ENCODE data around the gene LAIR1.
"Not testable (repeated sequence)": the region's sequence is repeated elsewhere in the genome, so short reads cannot be mapped to it uniquely, and the experiment has no call there.

The LAIR1 gene

DNA sequence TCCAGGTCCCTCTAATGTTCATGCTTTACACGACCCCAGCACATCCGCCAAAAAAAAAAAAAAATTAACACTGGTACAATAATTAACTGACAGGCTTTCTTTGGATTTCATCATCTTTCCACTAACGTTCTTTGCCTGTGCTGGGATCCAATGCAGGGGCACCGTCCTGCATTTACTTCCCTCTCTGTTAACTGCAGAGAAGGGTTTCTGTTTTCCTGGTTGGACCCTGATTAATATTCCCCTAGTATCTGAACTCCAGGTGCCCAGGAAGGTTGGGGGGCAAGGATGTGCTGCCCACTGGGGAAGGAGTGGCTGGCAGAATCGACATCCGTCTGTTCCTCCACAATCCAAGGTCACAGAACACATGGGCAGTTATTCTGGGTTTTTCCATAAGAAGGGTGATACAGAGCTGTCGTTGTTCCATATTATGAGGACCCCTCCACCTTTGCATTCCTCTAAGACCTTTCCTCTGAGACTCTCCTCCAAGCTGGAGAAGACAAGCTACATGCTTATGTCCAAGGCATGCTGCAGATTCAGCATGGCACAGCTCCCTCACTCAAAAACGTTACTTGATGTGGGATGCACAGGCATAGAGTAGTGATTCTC, 4.5 kb upstream of the LAIR1 start:
- H3K27ac Mint-ChIP-seq = peak overlapping the region; percentile 79

DNA sequence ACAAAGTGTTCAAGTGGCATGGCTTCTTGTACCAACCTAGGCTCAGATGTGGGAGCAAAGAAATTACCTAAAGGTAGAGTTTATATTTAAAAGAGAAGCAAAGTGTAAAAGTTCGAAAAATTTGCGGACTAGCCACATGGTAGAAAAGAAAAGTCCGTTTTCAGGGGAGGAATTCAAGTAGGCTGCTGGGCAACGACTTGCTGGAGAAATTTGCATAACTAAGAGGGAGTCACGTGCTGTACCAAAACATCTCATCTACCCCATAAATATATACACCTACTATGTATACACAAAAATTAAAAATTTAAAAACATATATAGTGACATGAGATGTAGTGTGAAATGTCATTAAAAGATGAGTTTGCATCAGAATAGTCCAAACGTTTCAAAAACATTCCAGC, 2.1 kb upstream of the LAIR1 start:
- Mint-ChIP-seq H3K9me3 (no peaks in the 10 kb centered on the region), H3K27me3 (peaks cover 11% of the 10 kb centered on the region), H3K4me3 (no peak overlapping the region), H3K4me1 (ENCODE audit: low read depth) (peaks cover 82% of the 10 kb centered on the region), H3K27ac (no peak overlapping the region), H3K36me3 (ENCODE audit: low read depth) (no peaks in the 10 kb centered on the region)

More for the DNA sequence above, 4.5 kb upstream of the LAIR1 start:
- H3K4me1 Mint-ChIP-seq (ENCODE audit: low read depth) = peaks cover 78% of the 10 kb centered on the region
- peak overlapping the region; percentile 84 for H3K4me3 Mint-ChIP-seq
- H3K36me3 Mint-ChIP-seq (ENCODE audit: low read depth) = no peaks in the 10 kb centered on the region
- H3K9me3 Mint-ChIP-seq = no peaks in the 10 kb centered on the region
- peaks cover 11% of the 10 kb centered on the region for H3K27me3 Mint-ChIP-seq

DNA sequence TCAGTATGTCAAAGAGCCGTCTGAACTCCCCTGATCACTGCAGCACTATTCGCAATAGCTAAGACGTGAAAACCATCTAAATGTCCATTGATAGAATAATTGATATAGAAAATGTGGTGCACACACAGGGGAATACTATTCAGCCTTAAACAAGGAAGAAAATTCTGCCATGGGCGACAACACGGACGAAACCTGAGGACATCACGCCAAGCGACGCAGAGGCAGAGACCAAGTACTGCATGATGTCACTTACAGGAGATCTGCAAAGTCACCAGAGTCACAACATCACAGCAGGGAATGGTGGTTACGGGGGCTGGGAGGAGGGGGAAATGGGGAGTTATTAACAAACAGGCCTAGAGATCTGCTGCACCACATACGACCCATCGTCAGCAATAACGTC, 1.1 kb upstream of the LAIR1 start:
- H3K9me3 Mint-ChIP-seq; H3K36me3 Mint-ChIP-seq (ENCODE audit: low read depth); H3K4me3 Mint-ChIP-seq; H3K27me3 Mint-ChIP-seq: not testable (repeated sequence)
- peak overlapping the region; percentile 26 for H3K27ac Mint-ChIP-seq
- peaks cover 84% of the 10 kb centered on the region for H3K4me1 Mint-ChIP-seq (ENCODE audit: low read depth)

DNA sequence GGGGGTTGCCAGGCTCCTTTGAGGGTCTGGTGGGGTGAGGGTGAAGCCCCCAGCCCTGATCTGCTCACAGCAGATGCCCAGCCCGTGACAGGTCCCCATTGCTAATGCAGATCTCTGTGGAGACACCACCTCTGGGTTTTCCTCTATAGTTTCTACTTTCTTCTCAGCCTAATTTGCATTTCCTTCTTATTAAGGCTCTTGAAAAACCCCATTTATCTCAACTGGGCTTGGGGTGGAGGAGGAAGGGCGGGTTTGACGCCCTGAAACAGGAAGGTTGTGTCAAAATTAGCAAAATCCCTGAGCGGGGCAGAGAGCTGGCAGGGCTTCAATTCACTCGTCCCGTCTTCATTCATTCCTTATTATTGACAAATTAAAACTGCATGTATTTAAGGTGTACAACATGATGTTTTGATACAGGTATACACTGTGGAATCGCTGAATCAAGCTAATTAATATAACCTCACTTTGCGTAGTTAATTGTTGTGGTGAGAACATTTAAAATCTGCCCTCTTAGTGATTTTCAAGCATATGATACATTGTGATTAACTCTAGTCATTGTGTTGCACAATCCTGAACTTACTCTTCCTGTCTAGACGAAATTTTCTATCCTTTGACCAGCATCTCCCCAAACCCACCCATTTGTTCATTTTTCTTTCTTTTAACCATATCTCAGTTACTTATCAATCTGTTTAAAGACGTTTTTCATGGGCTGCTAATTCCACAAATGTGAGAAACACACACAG, 2.9 kb downstream of the LAIR1 start:
- H3K4me1 Mint-ChIP-seq (ENCODE audit: low read depth) = peaks cover 60% of the 10 kb centered on the region
- H3K36me3 Mint-ChIP-seq (ENCODE audit: low read depth); H3K27me3 Mint-ChIP-seq; H3K9me3 Mint-ChIP-seq: not testable (repeated sequence)
- H3K4me3 Mint-ChIP-seq = peak overlapping the region; percentile 88
- H3K27ac Mint-ChIP-seq = peak overlapping the region; percentile 40

DNA sequence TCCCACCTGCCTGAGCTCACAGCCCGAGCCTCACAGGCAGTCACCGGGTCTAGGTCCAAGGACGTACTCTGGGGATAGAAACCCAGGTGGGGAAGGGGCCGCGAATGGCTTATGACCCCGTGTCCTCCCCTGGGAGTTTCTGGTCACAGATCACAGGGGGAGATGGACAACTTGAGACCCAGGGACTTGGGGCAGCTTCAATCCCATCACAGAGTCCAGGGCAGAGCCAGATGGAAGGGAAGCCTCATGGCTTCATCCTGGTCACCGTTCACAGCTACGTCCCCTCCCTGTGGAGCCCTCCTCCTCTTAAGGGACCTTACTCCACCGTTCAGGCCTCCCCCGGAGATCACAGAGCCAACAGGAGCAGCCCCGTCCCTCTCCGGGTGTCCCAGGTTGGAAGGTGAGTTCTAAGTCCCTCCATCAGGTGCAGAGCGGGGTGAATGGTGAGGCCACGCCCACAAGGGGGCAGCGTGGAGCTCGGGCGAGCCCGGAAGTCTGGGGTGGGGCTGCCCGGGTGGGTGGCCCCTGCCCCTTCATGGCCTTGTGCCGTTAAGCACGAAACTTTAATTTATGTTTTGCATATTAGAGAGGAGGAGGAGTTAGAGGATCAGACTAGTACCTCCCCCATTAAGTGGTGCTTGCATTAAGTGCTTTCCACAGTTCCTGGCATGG, 5.4 kb downstream of the LAIR1 start:
- H3K9me3 Mint-ChIP-seq; H3K27ac Mint-ChIP-seq; H3K27me3 Mint-ChIP-seq; H3K36me3 Mint-ChIP-seq (ENCODE audit: low read depth); H3K4me3 Mint-ChIP-seq: not testable (repeated sequence)
- peaks cover 40% of the 10 kb centered on the region for H3K4me1 Mint-ChIP-seq (ENCODE audit: low read depth)

DNA sequence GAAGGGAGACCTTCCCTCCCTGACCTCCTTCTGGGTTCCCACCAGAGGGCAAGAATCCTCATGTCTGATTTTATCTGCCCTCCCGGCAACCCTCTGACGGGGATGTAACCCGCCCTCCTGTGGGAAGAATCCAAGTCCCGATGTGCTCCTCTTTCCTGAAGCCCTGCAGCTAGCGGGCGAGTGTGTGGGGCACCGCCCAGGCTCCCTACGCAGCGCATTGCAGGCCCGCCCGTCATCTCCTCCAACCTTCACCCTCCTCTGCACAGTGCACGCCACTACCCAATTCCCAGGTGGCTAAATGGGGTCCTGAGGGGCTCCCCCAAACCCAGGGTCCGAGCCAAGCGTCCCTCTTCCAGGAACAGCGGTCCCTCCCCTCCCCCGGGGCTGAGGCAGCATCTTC, 7.3 kb downstream of the LAIR1 start:
- Mint-ChIP-seq H3K4me1 (ENCODE audit: low read depth) (peaks cover 26% of the 10 kb centered on the region), H3K9me3 (no peaks in the 10 kb centered on the region), H3K4me3 (no peak overlapping the region), H3K27ac (no peak overlapping the region), H3K27me3 (no peaks in the 10 kb centered on the region), H3K36me3 (ENCODE audit: low read depth) (peaks cover 4% of the 10 kb centered on the region)

DNA sequence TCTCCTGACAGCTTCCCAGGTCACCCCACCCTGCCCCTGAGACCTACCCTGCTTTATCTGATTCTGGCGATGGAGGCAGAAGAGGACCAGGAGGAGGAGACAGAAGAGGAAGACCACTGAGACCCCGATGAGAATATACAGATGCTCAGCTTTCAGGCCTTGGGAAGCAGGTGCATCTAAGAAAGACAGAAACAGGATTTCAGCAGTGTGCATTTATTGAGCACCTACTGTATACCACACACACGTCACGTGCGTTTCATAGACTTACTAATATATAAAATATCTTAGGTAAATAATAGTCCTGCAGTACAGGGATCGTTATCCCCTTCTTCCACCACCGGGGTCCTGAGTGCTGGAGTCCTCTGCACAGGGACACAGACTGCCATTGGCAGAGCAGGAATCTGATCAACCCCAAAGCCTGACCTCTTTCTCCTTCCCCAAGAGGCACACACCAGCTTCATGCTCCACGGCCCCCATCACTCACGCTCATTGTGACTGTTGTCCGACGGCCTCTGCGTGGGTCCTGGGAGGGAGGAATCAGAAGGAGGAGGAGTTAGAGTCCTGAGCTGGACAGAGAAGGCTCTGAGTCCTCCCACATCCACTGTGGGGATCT, 8.2 kb downstream of the LAIR1 start:
- H3K4me3 Mint-ChIP-seq = no peak overlapping the region
- H3K36me3 Mint-ChIP-seq (ENCODE audit: low read depth) = peaks cover 4% of the 10 kb centered on the region
- H3K4me1 Mint-ChIP-seq (ENCODE audit: low read depth) = peaks cover 25% of the 10 kb centered on the region
- H3K27me3 Mint-ChIP-seq = no peaks in the 10 kb centered on the region
- no peak overlapping the region for H3K27ac Mint-ChIP-seq
- no peaks in the 10 kb centered on the region for H3K9me3 Mint-ChIP-seq

DNA sequence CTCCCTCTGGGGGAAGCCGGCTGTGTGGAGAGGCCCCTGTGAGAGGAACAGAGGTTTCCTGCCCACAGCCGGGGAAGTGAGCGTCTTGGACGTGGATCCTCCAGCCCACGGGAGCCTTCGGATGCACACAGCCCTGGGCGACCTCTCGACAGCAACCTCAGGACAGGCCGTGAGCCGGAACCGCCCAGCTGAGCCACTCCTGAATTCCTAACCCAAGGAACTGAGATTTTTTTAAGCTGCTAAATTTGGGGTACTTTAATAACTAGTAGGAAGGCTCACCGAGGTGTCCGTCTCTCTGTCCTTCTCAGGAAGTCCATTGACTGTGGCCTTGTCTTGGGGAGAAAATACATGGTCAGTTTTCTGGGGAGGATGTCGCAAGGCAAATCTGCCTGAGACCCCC, 9.1 kb downstream of the LAIR1 start:
- Mint-ChIP-seq H3K27me3 (no peaks in the 10 kb centered on the region), H3K27ac (no peak overlapping the region), H3K4me3 (no peak overlapping the region), H3K36me3 (ENCODE audit: low read depth) (peaks cover 4% of the 10 kb centered on the region), H3K4me1 (ENCODE audit: low read depth) (peaks cover 24% of the 10 kb centered on the region), H3K9me3 (no peaks in the 10 kb centered on the region)

DNA sequence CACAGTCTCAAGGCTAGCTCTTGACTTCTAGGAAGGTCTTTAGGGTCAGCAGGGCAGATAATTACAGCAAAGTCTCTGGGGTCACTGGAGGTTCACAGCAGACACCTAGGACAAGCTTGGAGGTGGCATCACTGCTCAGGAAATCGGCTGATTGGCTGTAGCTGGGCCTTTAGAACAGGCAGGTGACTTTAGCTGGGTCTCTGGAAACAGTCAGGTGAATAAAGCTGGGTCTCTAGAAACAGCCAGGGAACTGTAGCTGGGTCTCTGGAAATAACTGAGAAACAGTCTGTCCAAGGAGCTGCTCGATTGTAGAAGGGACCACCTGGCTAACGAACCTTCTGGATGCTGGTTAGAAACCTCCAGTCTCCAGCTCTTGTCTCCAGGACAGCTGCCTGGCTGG, 10.0 kb downstream of the LAIR1 start:
- Mint-ChIP-seq H3K36me3 (ENCODE audit: low read depth) (peaks cover 4% of the 10 kb centered on the region), H3K9me3 (no peaks in the 10 kb centered on the region), H3K4me1 (ENCODE audit: low read depth) (peaks cover 20% of the 10 kb centered on the region), H3K27ac (no peak overlapping the region), H3K4me3 (no peak overlapping the region), H3K27me3 (no peaks in the 10 kb centered on the region)

DNA sequence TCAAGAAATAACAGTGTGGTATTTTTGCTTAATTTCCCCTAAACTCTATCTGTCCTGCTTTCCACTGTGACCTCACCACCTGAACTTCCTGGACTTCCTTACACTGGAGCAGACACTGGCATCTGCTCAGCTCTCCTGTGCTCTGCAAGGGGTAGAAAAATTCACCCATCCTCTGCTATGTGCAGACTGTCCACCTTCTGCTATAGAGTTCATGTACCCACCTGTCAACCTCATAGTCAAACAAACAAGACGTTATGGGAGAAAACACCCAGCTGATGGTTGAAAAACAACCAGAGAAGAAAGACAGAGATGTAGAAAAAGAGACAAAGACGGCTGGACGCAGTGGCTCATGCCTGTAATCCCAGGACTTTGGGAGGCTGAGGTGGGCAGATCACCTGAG, 12.2 kb downstream of the LAIR1 start:
- peaks cover 4% of the 10 kb centered on the region for H3K36me3 Mint-ChIP-seq (ENCODE audit: low read depth)
- no peak overlapping the region for H3K4me3 Mint-ChIP-seq
- peaks cover 26% of the 10 kb centered on the region for H3K4me1 Mint-ChIP-seq (ENCODE audit: low read depth)
- H3K27me3 Mint-ChIP-seq = no peaks in the 10 kb centered on the region
- H3K27ac Mint-ChIP-seq = peak overlapping the region; percentile 69
- H3K9me3 Mint-ChIP-seq = no peaks in the 10 kb centered on the region

DNA sequence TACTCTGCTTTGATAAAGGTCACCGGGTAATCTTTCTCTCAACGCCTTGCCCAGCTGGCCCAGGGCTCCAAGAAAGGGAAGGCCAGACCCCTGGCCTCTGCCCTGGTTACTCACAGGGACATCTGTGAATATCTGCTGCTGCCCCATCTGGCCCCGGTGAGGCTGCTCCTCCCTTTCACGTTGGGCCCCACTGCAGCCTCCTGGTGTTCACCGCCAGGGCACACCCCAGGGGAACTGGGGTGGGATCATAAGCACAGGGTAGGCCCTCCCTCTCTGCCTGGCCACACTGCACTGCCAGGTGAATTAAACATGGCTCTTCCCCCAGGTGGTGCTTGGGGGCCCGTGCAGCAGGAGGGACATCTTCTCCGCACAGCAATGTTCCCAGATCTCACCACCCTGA, 12.7 kb downstream of the LAIR1 start:
- Mint-ChIP-seq H3K4me3 (no peak overlapping the region), H3K36me3 (ENCODE audit: low read depth) (peaks cover 4% of the 10 kb centered on the region), H3K4me1 (ENCODE audit: low read depth) (peaks cover 31% of the 10 kb centered on the region), H3K27ac (no peak overlapping the region), H3K27me3 (no peaks in the 10 kb centered on the region), H3K9me3 (no peaks in the 10 kb centered on the region)

DNA sequence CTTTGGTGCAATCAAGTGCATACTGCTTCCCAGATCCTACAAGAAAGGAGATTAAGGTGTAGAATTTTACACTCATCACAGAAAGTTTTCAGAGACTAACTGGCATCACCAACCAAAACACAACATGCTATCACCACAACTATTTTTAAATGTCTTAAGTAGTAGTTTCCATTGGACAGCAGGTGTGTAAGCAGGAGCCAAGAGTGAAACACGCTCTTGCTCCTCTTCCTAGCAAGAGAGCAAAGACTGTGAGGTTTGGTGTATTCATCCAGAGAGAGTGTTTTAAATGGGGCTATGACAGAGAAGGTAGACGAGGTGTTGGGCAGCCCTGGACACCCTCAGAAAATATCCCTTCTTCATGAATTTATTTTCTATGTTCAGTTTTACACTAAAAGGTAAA, 13.3 kb downstream of the LAIR1 start:
- H3K27me3 Mint-ChIP-seq = no peaks in the 10 kb centered on the region
- no peak overlapping the region for H3K4me3 Mint-ChIP-seq
- H3K36me3 Mint-ChIP-seq (ENCODE audit: low read depth) = peaks cover 4% of the 10 kb centered on the region
- peaks cover 36% of the 10 kb centered on the region for H3K4me1 Mint-ChIP-seq (ENCODE audit: low read depth)
- no peaks in the 10 kb centered on the region for H3K9me3 Mint-ChIP-seq
- H3K27ac Mint-ChIP-seq = no peak overlapping the region

DNA sequence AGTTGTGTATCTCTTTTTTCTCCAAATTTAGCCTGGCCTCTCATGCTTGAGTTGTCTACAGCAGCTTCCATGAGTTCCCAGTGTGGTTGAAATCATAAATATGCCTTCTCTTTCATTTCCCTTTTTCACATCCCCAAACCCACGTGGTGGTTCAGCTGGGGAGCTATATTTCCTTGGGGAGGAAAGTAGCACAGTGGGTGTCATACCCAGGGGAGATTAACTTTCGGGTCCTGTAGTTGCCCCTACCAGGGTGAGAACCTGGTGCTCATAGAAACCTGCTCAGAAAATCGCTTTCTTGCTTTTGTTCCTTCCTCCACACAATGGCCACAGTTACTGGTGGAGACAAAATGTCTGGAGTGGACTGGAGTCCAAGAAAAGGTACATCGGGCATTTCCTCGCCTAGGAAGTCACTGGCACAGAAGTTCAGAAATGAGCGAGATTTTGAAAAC, 18.8 kb downstream of the LAIR1 start:
- no peak overlapping the region for H3K27ac Mint-ChIP-seq
- H3K9me3 Mint-ChIP-seq = no peaks in the 10 kb centered on the region
- peaks cover 26% of the 10 kb centered on the region for H3K4me1 Mint-ChIP-seq (ENCODE audit: low read depth)
- no peaks in the 10 kb centered on the region for H3K36me3 Mint-ChIP-seq (ENCODE audit: low read depth)
- H3K4me3 Mint-ChIP-seq = no peak overlapping the region
- no peaks in the 10 kb centered on the region for H3K27me3 Mint-ChIP-seq

DNA sequence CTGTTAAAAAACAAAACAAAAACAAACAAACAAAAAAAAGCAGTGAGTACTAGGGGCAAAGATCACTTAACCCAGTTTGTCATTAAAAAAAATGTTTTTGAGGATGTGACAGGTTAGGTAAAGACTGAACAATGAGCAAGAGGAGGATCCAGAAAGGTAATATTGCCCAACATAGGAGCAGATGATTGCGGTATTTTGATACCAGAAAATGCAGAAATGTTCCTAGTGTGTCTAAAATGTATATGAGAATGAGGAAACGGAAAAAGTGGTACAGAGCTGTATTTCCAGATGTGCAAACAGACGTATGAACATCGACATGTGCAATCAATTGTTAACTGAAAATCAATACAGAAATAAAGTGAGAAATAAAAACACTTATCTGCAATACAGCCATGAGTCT, 20.9 kb downstream of the LAIR1 start:
- H3K4me3 Mint-ChIP-seq = no peak overlapping the region
- peaks cover 30% of the 10 kb centered on the region for H3K4me1 Mint-ChIP-seq (ENCODE audit: low read depth)
- H3K27ac Mint-ChIP-seq = no peak overlapping the region
- H3K9me3 Mint-ChIP-seq = no peaks in the 10 kb centered on the region
- no peaks in the 10 kb centered on the region for H3K27me3 Mint-ChIP-seq
- H3K36me3 Mint-ChIP-seq (ENCODE audit: low read depth) = no peaks in the 10 kb centered on the region

DNA sequence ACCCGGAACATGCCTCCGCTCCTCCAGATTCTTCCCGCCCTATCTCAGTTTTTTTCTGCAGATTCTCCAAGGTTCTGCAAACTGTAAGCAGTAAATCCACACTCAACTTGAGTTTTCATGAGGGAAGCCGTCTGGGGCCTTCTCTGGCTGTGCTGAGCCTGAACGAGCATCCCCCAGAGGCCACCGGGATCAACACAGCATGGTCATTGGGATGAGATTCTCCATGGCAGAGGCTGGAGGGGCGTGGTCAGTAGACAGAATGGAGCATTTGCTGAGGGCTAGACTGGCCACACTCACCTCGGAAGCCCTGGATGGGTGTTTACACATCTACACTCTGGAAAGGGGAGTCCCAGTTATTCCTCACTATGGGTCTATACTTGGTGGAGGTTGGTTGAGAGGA, 23.4 kb downstream of the LAIR1 start:
- Mint-ChIP-seq H3K27ac (no peak overlapping the region), H3K9me3 (no peaks in the 10 kb centered on the region), H3K4me1 (ENCODE audit: low read depth) (peaks cover 14% of the 10 kb centered on the region), H3K36me3 (ENCODE audit: low read depth) (no peaks in the 10 kb centered on the region), H3K4me3 (no peak overlapping the region), H3K27me3 (no peaks in the 10 kb centered on the region)
